K562 (cell line): ENCODE data around the gene OBSL1. TPM values are rescaled to one million over a fixed set of nuclear protein-coding genes. Genes with fewer than 3 reads are reported as not detected.

Experiments used
- ATAC-seq: fragments of 200-7000 bp; cut with Tn5 transposase; 3 replicates; pipeline ENCODE4 v1.9.1; 2020; ENCODE audit warnings: moderate library complexity
- BruUV-seq: library from RNA; stranded (reverse); fragments of 400-500 nt; replicated peaks from 2 replicates; lab custom pipeline; 2021; lab: Mats Ljungman, UMichigan
- CTCF ChIA-PET: fragments of 300-600 bp; formaldehyde crosslinking; extraction: SDS; loops from one replicate; lab custom pipeline; 2021; ENCODE audit warnings: low intra/inter-chr PET ratio; lab: Yijun Ruan, JAX
- POLR2A ChIA-PET: fragments of 300-600, 350-650 bp; sonication (Branson Sonifier 250); formaldehyde crosslinking; extraction: SDS; loops from one replicate; lab custom pipeline; 2021; ENCODE audit warnings: antibody characterized with exemption, inconsistent platforms; lab: Yijun Ruan, JAX
- DNase-seq, 4 experiments: peaks; one replicate each; pipeline versions ENCODE4 v3.0.0 to v3.0.0-alpha.2; 2011 to 2018; ENCODE audit warnings: low spot score in 3 of 4, mixed read lengths in 3 of 4; ENCODE audit errors: extremely low read depth in 1 of 4
- FAIRE-seq: peaks from 2 replicates; lab custom pipeline; 2011; peaks lifted over from hg19 to GRCh38; lab: Jason Lieb, UNC
- H2AFZ ChIP-seq: 2 replicates; pipeline ENCODE4 v1.6.0; 2011; ENCODE audit warnings: low read depth, low read length, control low read depth, inconsistent platforms
- H3K27ac ChIP-seq: fragments of 200-600 bp; 3 replicates; pipeline ENCODE4 v1.8.0; 2011; ENCODE audit warnings: low read depth, mild to moderate bottlenecking, control low read depth, inconsistent platforms, low read length, moderate library complexity, mixed read lengths; ENCODE audit errors: extremely low read depth
- H3K27me3 ChIP-seq, 2 experiments: fragments of 300-600 bp in 1 of 2; 2 replicates in 1 of 2; 3 replicates in 1 of 2; pipeline versions ENCODE4 v1.6.0 to v1.8.0; 2011; ENCODE audit warnings: inconsistent platforms in 2 of 2, low read length in 2 of 2, mild to moderate bottlenecking in 1 of 2, mixed read lengths in 1 of 2, moderate library complexity in 1 of 2; ENCODE audit not compliant: control insufficient read depth in 2 of 2, insufficient read depth in 2 of 2
- H3K36me3 ChIP-seq: fragments of 300-600 bp; 3 replicates; pipeline ENCODE4 v1.8.0; 2011; ENCODE audit warnings: mild to moderate bottlenecking, low read length, inconsistent platforms; ENCODE audit not compliant: control insufficient read depth, insufficient read depth
- H3K4me1 ChIP-seq, 2 experiments: fragments of 200-600 bp in 1 of 2; replicated peaks in 1 of 2; 2 replicates in 1 of 2; 3 replicates in 1 of 2; pipeline versions ENCODE4 v1.5.1 to v1.8.0; 2011; ENCODE audit warnings: inconsistent platforms in 2 of 2, low read length in 2 of 2, mild to moderate bottlenecking in 1 of 2, mixed read lengths in 1 of 2, moderate library complexity in 1 of 2; ENCODE audit not compliant: control insufficient read depth in 2 of 2, insufficient read depth in 2 of 2
- H3K4me2 ChIP-seq: 2 replicates; pipeline ENCODE4 v1.6.1; 2011; ENCODE audit warnings: low read length, control low read depth, inconsistent platforms, mixed read lengths; ENCODE audit not compliant: insufficient read depth
- H3K4me3 ChIP-seq: fragments of 200-600 bp; sonication (generic), shearing (Covaris generic); 2 replicates; pipeline ENCODE4 v1.5.1; 2016; ENCODE audit warnings: control low read depth, inconsistent platforms
- H3K79me2 ChIP-seq: fragments of 200-600 bp; 3 replicates; pipeline ENCODE4 v1.8.0; 2011; ENCODE audit warnings: low read length, inconsistent platforms; ENCODE audit not compliant: control insufficient read depth, insufficient read depth
- H3K9ac ChIP-seq, 2 experiments: 2 replicates each; pipeline versions ENCODE4 v1.6.0 to v1.6.1; 2011; ENCODE audit warnings: low read depth in 2 of 2, low read length in 2 of 2, control low read depth in 1 of 2, inconsistent platforms in 1 of 2, mild to moderate bottlenecking in 1 of 2, mixed read lengths in 1 of 2; ENCODE audit not compliant: insufficient read depth in 1 of 2
- H3K9me1 ChIP-seq: one replicate; pipeline ENCODE4 v1.6.0; 2011; ENCODE audit warnings: inconsistent platforms, mild to moderate bottlenecking, low read length, moderate library complexity; ENCODE audit not compliant: control insufficient read depth, insufficient read depth
- H3K9me3 ChIP-seq: replicated peaks from 2 replicates; pipeline ENCODE4 v1.5.1; 2011; ENCODE audit warnings: low read depth, low read length, inconsistent platforms; ENCODE audit not compliant: control insufficient read depth, insufficient read depth
- H4K20me1 ChIP-seq: replicated peaks from 2 replicates; pipeline ENCODE4 v1.6.1; 2011; ENCODE audit warnings: low read length, inconsistent platforms, mixed read lengths; ENCODE audit not compliant: control insufficient read depth, insufficient read depth
- BRD9 ChIP-seq: fragments of 450-650 bp; IDR thresholded peaks from 2 replicates; pipeline ENCODE4 v1.6.1; 2018; ENCODE audit warnings: low read depth; ENCODE audit not compliant: partially characterized antibody
- CBFB ChIP-seq: sonication (generic); formaldehyde crosslinking; IDR thresholded peaks from 2 replicates; pipeline ENCODE4 v1.4.0; 2020; ENCODE audit warnings: mild to moderate bottlenecking, missing genetic modification reagents
- ETS1 ChIP-seq: conservative IDR thresholded peaks from 2 replicates; pipeline ENCODE4 v1.6.1; 2011; ENCODE audit warnings: low read depth, mild to moderate bottlenecking, low read length; ENCODE audit not compliant: control insufficient read depth
- OTX1 ChIP-seq: fragments of 450-650 bp; formaldehyde crosslinking; IDR thresholded peaks from 2 replicates; pipeline ENCODE4 v1.4.0; 2022; ENCODE audit warnings: mild to moderate bottlenecking
- PHF8 ChIP-seq: fragments of 200-600 bp; sonication (generic); IDR thresholded peaks from 2 replicates; pipeline ENCODE4 v1.6.1; 2012; ENCODE audit warnings: mixed run types, mild to moderate bottlenecking, inconsistent platforms, low read length, moderate library complexity, borderline replicate concordance
- PRMT5 ChIP-seq: sonication (generic); formaldehyde crosslinking; IDR thresholded peaks from 2 replicates; pipeline ENCODE4 v1.5.0; 2020; ENCODE audit warnings: missing genetic modification reagents
- RBFOX2 ChIP-seq: fragments of 200-400 bp; formaldehyde crosslinking; IDR thresholded peaks from 2 replicates; pipeline ENCODE4 v1.6.1; 2017; ENCODE audit warnings: low read depth, mild to moderate bottlenecking, low read length, moderate library complexity
- SP1 ChIP-seq: sonication (generic); formaldehyde crosslinking; IDR thresholded peaks from 2 replicates; pipeline ENCODE4 v1.8.1; 2022; ENCODE audit warnings: mild to moderate bottlenecking, missing genetic modification reagents
- TAF1 ChIP-seq: IDR thresholded peaks from 2 replicates; pipeline ENCODE4 v1.6.1; 2011; ENCODE audit warnings: mild to moderate bottlenecking, low read length, moderate library complexity; ENCODE audit not compliant: insufficient read depth, control insufficient read depth, severe bottlenecking; ENCODE audit errors: extremely low read depth
- TEAD1 ChIP-seq, 2 experiments: fragments of 450-650 bp in 1 of 2; sonication (generic) in 1 of 2; formaldehyde crosslinking; IDR thresholded peaks; 2 replicates each; pipeline versions ENCODE4 v1.4.0 to v1.8.0; 2020 to 2022; ENCODE audit warnings: mild to moderate bottlenecking in 2 of 2, missing genetic modification reagents in 1 of 2
- WGBS: fragments of 100-300 bp; shearing (Covaris generic); methylation state at CpG from one replicate; pipeline ENCODE4 v1.1.6; 2016; ENCODE audit warnings: low coverage, mixed read lengths; ENCODE audit not compliant: insufficient coverage; ENCODE audit errors: missing lambda C conversion rate; 5-methylcytosine and 5-hydroxymethylcytosine counted together
- in situ Hi-C: fragments of 300-500 bp; cut with MboI; formaldehyde crosslinking; loops from 4 replicates; pipeline ENCODE4 v1.15.0; 2018; ENCODE audit warnings: inconsistent platforms, mixed read lengths
- intact Hi-C: fragments of 100-400 bp; cut with micrococcal nuclease; formaldehyde crosslinking; loops from 2 replicates; pipeline ENCODE4 v1.14.2; 2022
- polyA plus RNA-seq, 8 experiments: library from polyadenylated mRNA; depleted of rRNA in 4 of 8; stranded (reverse) in 5 of 8; unstranded in 3 of 8; fragments of >200 nt; fragmentation: Nextera tagmentation in 2 of 8; fragmentation: Illumina TruSeq in 1 of 8; extraction: Ambion mirVana in 2 of 8; extraction: Trizol in 1 of 8; gene quantifications; 2 replicates each; pipeline versions ENCODE4 v1.2.1 to v1.2.3, GENCODE V29; 2011 to 2014; ENCODE audit warnings: inconsistent platforms in 1 of 8, missing spikeins in 1 of 8
- total RNA-seq, 7 experiments: library from RNA; depleted of rRNA in 6 of 7; stranded (reverse); fragments of >200 nt in 6 of 7; fragmentation: Illumina TruSeq in 2 of 7; extraction: Trizol in 2 of 7; gene quantifications; 2 replicates each; pipeline versions ENCODE4 v1.2.1 to v1.2.3, GENCODE V29; 2011 to 2021; ENCODE audit warnings: low replicate concordance in 1 of 7
- TF ChIP-seq, protein P1 (sequence below): fragments of 250-450 bp; sonication (Bioruptor Pico); IDR thresholded peaks from 2 replicates; pipeline ENCODE4 v1.8.0; 2021; ENCODE audit warnings: moderate library complexity, mild to moderate bottlenecking, inconsistent platforms
- TF ChIP-seq, protein P2 (sequence below), 2 experiments: IDR thresholded peaks; 2 replicates each; pipeline ENCODE4 v1.6.1; 2011; ENCODE audit warnings: borderline replicate concordance in 1 of 2, control low read depth in 1 of 2, low read depth in 1 of 2, low read length in 1 of 2, mild to moderate bottlenecking in 1 of 2, mixed read lengths in 1 of 2, moderate library complexity in 1 of 2; ENCODE audit not compliant: insufficient read depth in 1 of 2, insufficient read length in 1 of 2, poor library complexity in 1 of 2, severe bottlenecking in 1 of 2; ENCODE audit errors: extremely low read depth in 1 of 2

OBSL1 gene
- total and polyA plus RNA-seq, 9 of the 15 experiments (the other 6 are each of a cell fraction or from before 2014, with no cell fraction given): 1.2 to 26.6 (median 8.6) TPM

DNA sequence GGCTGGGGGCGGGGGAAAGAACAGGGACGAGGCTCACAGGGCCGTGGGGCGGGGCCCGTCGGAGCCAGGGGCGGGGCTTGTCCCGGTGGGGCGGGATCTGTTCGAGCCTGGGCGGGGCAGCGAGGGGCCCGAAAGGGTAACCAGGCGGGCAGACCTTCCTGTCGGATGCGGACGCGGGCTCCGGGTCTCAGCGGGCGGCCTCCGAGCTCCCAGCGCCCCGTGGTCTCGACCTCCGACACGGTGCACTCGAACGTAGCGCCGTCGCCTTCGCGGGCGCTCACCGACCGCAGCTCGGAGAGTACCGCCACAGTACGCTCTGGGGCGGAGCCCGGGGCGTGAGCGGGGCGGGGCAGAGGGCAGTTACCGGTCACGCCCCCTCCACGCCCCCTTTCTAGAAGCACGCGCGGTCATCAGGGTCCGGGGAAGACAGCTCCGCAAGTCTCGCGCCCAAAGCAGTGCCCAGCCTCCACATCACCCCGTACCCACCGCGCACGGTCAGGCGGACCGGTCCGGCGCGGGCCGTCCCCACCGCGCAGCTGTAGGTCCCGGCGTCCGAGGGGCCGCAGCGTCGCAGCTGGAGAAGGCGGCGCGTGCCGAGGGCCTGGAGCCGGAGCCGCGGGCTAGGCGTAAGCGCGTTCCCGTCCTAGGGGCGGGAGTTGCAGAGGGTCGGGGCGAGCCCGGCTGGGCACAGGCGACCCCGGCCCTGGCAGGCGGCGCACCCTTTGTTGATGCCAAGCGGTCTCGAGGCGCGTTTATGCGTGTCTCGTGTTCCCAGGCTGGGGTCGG, 18.8 kb downstream of the OBSL1 start:
- WGBS: 4% methylated on average over 14 of the region's 99 CpGs
- ChIA-PET CTCF (no interaction called here), POLR2A (interaction anchor here (0.6 to 2.3 kb wide), 4 partner anchors 9 to 54 kb away, joined by 3 to 16 read pairs (median 3); partner anchors contain the start of gene OBSL1)
- Histone ChIP-seq H3K4me2 (peak overlapping the region; percentile 81), H3K27me3 (peaks cover 0 to 8% of the 10 kb centered on the region in 2 experiments; a peak in 3 of 5 replicates), H3K9me3 (no peaks in the 10 kb centered on the region), H2AFZ (peak overlapping the region; percentile 92), H3K36me3 (no peaks in the 10 kb centered on the region), H3K9ac (peak overlapping the region; percentile 64 to 73; a peak in 3 of 4 replicates), H3K4me1 (peaks cover 4 to 47% of the 10 kb centered on the region in 2 experiments; a peak in 3 of 5 replicates), H3K4me3 (peak overlapping the region; percentile 68), H3K9me1 (no peaks in the 10 kb centered on the region), H3K27ac (peak overlapping the region; percentile 66; the same call in 2 of the 3 replicates), H4K20me1 (no peaks in the 10 kb centered on the region), H3K79me2 (no peaks in the 10 kb centered on the region)
- ATAC-seq (peak; percentile 97), DNase-seq (peak; percentile 83 to 90 (median 86)), FAIRE-seq (no peak)
- intact Hi-C loops (no loop called here), in situ Hi-C loops (no loop called here)
- no TSS peak for BruUV-seq
- no peak for TF ChIP-seq CBFB (CRISPR knock-in tag)
- TF ChIP-seq, protein P1, sequence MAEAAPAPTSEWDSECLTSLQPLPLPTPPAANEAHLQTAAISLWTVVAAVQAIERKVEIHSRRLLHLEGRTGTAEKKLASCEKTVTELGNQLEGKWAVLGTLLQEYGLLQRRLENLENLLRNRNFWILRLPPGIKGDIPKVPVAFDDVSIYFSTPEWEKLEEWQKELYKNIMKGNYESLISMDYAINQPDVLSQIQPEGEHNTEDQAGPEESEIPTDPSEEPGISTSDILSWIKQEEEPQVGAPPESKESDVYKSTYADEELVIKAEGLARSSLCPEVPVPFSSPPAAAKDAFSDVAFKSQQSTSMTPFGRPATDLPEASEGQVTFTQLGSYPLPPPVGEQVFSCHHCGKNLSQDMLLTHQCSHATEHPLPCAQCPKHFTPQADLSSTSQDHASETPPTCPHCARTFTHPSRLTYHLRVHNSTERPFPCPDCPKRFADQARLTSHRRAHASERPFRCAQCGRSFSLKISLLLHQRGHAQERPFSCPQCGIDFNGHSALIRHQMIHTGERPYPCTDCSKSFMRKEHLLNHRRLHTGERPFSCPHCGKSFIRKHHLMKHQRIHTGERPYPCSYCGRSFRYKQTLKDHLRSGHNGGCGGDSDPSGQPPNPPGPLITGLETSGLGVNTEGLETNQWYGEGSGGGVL (CRISPR knock-in tag): no peak
- TF ChIP-seq OTX1 (CRISPR knock-in tag): no peak
- peak; percentile 36; the same call in 1 of the 2 replicates for TF ChIP-seq RBFOX2
- TF ChIP-seq PRMT5 (CRISPR knock-in tag): no peak
- peak; percentile 89 for TF ChIP-seq SP1
- no peak for TF ChIP-seq TAF1
- peak; percentile 30; the same call in 1 of the 2 replicates for TF ChIP-seq ETS1
- no peak for TF ChIP-seq BRD9
- peak in 1 of 2 experiments; percentile 38; a peak in 1 of 4 replicates for TF ChIP-seq TEAD1 (CRISPR knock-in tag; IDR thresholded peaks at IDR 0.05)
- TF ChIP-seq, protein P2, sequence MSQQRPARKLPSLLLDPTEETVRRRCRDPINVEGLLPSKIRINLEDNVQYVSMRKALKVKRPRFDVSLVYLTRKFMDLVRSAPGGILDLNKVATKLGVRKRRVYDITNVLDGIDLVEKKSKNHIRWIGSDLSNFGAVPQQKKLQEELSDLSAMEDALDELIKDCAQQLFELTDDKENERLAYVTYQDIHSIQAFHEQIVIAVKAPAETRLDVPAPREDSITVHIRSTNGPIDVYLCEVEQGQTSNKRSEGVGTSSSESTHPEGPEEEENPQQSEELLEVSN (IDR thresholded peaks at IDR 0.05; ENCODE audit: borderline replicate concordance in 1 of 2, extremely low read depth in 1 of 2, insufficient read depth in 1 of 2, insufficient read length in 1 of 2, low read depth in 1 of 2, low read length in 1 of 2, poor library complexity in 1 of 2, severe bottlenecking in 1 of 2): peak in 1 of 2 experiments; percentile 78
- peak; percentile 44; the same call in 1 of the 2 replicates for TF ChIP-seq PHF8
